Measurements from ENCODE around the gene RABGGTA.

DNA sequence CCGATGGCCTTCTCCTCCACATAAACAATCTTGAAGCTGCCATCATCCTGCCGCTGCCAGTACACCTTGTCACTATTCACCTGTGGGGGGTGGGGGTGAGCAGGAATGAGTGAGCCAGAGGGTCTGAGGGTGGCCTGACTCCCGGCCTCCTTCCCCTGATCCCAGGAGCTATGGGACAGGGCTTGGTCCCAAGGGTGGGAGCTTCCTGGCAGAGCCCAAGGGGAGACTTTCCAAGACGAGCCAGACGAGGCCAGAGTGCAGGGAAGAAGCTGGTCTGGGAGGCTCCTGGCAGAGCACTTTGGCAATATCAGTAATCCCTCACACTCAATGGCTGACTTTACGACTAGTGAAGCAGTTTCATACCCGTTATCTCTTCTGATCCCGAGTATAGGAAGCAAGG lies 16.0 kb downstream of the RABGGTA start:
- TF ChIP-seq CBX2 (IDR thresholded peaks at IDR 0.05; ENCODE audit: insufficient read depth, low read length, poor library complexity, severe bottlenecking) (no peak), HDAC2 (IDR thresholded peaks at IDR 0.05) (no peak), HOXB6 (CRISPR knock-in tag; IDR thresholded peaks at IDR 0.05; ENCODE audit: borderline replicate concordance) (no peak), TAF1 (IDR thresholded peaks at IDR 0.05; ENCODE audit: control insufficient read depth, extremely low read depth, insufficient read depth, low read length, severe bottlenecking) (no peak)
- TF ChIP-seq, protein P1, sequence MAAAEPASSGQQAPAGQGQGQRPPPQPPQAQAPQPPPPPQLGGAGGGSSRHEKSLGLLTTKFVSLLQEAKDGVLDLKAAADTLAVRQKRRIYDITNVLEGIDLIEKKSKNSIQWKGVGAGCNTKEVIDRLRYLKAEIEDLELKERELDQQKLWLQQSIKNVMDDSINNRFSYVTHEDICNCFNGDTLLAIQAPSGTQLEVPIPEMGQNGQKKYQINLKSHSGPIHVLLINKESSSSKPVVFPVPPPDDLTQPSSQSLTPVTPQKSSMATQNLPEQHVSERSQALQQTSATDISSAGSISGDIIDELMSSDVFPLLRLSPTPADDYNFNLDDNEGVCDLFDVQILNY (CRISPR knock-in tag; IDR thresholded peaks at IDR 0.05) = no peak
- TF ChIP-seq, protein P2, sequence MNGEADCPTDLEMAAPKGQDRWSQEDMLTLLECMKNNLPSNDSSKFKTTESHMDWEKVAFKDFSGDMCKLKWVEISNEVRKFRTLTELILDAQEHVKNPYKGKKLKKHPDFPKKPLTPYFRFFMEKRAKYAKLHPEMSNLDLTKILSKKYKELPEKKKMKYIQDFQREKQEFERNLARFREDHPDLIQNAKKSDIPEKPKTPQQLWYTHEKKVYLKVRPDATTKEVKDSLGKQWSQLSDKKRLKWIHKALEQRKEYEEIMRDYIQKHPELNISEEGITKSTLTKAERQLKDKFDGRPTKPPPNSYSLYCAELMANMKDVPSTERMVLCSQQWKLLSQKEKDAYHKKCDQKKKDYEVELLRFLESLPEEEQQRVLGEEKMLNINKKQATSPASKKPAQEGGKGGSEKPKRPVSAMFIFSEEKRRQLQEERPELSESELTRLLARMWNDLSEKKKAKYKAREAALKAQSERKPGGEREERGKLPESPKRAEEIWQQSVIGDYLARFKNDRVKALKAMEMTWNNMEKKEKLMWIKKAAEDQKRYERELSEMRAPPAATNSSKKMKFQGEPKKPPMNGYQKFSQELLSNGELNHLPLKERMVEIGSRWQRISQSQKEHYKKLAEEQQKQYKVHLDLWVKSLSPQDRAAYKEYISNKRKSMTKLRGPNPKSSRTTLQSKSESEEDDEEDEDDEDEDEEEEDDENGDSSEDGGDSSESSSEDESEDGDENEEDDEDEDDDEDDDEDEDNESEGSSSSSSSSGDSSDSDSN (IDR thresholded peaks at IDR 0.05; ENCODE audit: borderline replicate concordance in 1 of 2, low read depth in 2 of 2, low read length in 2 of 2) = no peak
- TF ChIP-seq, protein P3, sequence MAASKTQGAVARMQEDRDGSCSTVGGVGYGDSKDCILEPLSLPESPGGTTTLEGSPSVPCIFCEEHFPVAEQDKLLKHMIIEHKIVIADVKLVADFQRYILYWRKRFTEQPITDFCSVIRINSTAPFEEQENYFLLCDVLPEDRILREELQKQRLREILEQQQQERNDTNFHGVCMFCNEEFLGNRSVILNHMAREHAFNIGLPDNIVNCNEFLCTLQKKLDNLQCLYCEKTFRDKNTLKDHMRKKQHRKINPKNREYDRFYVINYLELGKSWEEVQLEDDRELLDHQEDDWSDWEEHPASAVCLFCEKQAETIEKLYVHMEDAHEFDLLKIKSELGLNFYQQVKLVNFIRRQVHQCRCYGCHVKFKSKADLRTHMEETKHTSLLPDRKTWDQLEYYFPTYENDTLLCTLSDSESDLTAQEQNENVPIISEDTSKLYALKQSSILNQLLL (CRISPR knock-in tag; IDR thresholded peaks at IDR 0.05; ENCODE audit: borderline replicate concordance) = no peak
- TF ChIP-seq, protein P4, sequence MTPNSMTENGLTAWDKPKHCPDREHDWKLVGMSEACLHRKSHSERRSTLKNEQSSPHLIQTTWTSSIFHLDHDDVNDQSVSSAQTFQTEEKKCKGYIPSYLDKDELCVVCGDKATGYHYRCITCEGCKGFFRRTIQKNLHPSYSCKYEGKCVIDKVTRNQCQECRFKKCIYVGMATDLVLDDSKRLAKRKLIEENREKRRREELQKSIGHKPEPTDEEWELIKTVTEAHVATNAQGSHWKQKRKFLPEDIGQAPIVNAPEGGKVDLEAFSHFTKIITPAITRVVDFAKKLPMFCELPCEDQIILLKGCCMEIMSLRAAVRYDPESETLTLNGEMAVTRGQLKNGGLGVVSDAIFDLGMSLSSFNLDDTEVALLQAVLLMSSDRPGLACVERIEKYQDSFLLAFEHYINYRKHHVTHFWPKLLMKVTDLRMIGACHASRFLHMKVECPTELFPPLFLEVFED (CRISPR knock-in tag; conservative IDR thresholded peaks at IDR 0.05) = no peak

All from K562 (cell line).